Measurements from ENCODE around the gene GSTA4. TPM values are rescaled to one million over a fixed set of nuclear protein-coding genes. Genes with fewer than 3 reads are reported as not detected.

Gene GSTA4, protein sequence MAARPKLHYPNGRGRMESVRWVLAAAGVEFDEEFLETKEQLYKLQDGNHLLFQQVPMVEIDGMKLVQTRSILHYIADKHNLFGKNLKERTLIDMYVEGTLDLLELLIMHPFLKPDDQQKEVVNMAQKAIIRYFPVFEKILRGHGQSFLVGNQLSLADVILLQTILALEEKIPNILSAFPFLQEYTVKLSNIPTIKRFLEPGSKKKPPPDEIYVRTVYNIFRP
- total RNA-seq (2022; extraction: Qiagen RNA extraction; ENCODE audit: low read depth) = 7.3 to 8.9 TPM (median 7.4 TPM) in 5 replicates

DNA sequence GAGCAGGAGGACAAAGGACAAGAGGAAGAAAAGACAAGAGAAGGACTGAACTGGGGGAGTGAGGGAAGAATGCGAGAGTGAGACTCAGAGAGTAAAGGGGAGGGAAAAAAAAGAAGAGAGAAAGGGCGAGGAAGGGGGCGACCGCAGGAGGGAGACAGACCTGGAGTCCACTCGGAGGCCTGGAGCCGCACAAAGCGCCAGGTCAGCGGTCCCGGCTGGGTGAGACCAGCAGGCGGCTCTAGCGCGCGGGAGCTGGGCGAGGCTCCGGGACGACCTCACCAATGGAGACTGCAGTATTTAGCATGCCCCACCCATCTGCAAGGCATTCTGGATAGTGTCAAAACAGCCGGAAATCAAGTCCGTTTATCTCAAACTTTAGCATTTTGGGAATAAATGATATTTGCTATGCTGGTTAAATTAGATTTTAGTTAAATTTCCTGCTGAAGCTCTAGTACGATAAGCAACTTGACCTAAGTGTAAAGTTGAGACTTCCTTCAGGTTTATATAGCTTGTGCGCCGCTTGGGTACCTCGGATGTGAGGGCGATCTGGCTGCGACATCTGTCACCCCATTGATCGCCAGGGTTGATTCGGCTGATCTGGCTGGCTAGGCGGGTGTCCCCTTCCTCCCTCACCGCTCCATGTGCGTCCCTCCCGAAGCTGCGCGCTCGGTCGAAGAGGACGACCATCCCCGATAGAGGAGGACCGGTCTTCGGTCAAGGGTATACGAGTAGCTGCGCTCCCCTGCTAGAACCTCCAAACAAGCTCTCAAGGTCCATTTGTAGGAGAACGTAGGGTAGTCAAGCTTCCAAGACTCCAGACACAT is at the start of gene GSTA4:
Gene GSTA4, minus strand, starts transcription at position 196 of the 824 bp plus-strand sequence. CDS start 1,041 bp downstream, outside the sequence.

Other genes starting within 250 kb of the GSTA4 start
- not detected in 5 replicates for gene GSTA2, start 231.8 kb downstream of the GSTA4 start, total RNA-seq (2022; extraction: Qiagen RNA extraction; ENCODE audit: low read depth)
- gene GSTA1, start 191.5 kb downstream of the GSTA4 start, total RNA-seq (2022; extraction: Qiagen RNA extraction; ENCODE audit: low read depth) = not detected in 5 replicates
- not detected in 5 replicates for gene GSTA5, start 154.5 kb downstream of the GSTA4 start, total RNA-seq (2022; extraction: Qiagen RNA extraction; ENCODE audit: low read depth)
- not detected in 5 replicates for gene GSTA3, start 85.6 kb downstream of the GSTA4 start, total RNA-seq (2022; extraction: Qiagen RNA extraction; ENCODE audit: low read depth)
- gene CILK1, start 66.5 kb upstream of the GSTA4 start, total RNA-seq (2022; extraction: Qiagen RNA extraction; ENCODE audit: low read depth) = 2.4 to 3.4 TPM (median 2.6 TPM) in 5 replicates
- gene FBXO9, start 70.1 kb upstream of the GSTA4 start, total RNA-seq (2022; extraction: Qiagen RNA extraction; ENCODE audit: low read depth) = 34.5 to 41.4 TPM (median 38.2 TPM) in 5 replicates
- 0.06 to 0.07 TPM in 2 of 5 replicates, not detected in the others for gene GCM1, start 153.6 kb upstream of the GSTA4 start, total RNA-seq (2022; extraction: Qiagen RNA extraction; ENCODE audit: low read depth)